ENCODE measurements around the gene ZNF655. TPM values are rescaled to one million over a fixed set of nuclear protein-coding genes. Genes with fewer than 3 reads are reported as not detected.

Gene ZNF655
- total and polyA plus RNA-seq, 2 of the 4 experiments (the other 2 are of a cell fraction) = 49.6 to 54.7 TPM

GRCh38 chr7:99616359-99617191, 58.1 kb downstream of the ZNF655 start, which contains the start of gene ZSCAN25:
TSS of gene ZSCAN25 (plus strand) at chr7:99616946. CDS start at chr7:99619607, 2,661 bp downstream.
- Histone ChIP-seq H2BK20ac (ENCODE audit: low read depth, low read length) (peak within 1 kb of the TSS; percentile 27; the same call in 1 of the 2 replicates), H3K56ac (ENCODE audit: extremely low read depth, insufficient read depth, low read length) (peak within 1 kb of the TSS; percentile 60; the same call in 1 of the 2 replicates), H3K4me2 (ENCODE audit: low read depth, low read length) (peak within 1 kb of the TSS; percentile 81), H3K27ac (ENCODE audit: insufficient read depth, low read length) (peak within 1 kb of the TSS; percentile 54), H3K4me1 (ENCODE audit: control insufficient read depth, insufficient read depth, low read length) (no peaks in the 10 kb centered on the region), H2BK15ac (ENCODE audit: low read depth, low read length) (peak within 1 kb of the TSS; percentile 88; the same call in 1 of the 3 replicates), H4K8ac (ENCODE audit: low read depth in 2 of 2, low read length in 2 of 2) (peak within 1 kb of the TSS; percentile 68 to 100), H3K23ac (ENCODE audit: low read depth, low read length) (peak within 1 kb of the TSS; percentile 63; the same call in 1 of the 2 replicates), H3K9me3 (ENCODE audit: control insufficient read depth, insufficient read depth, low read length) (no peaks in the 10 kb centered on the region), H4K20me1 (ENCODE audit: insufficient read depth, low read length) (no peaks in the 10 kb centered on the region), H3K4me3 (ENCODE audit: insufficient read depth, low read depth, low read length) (peak within 1 kb of the TSS; percentile 63), H3K14ac (replicated peaks; ENCODE audit: low read depth, low read length) (peak within 1 kb of the TSS; percentile 89), H4K91ac (ENCODE audit: insufficient read depth, low read depth, low read length) (peak within 1 kb of the TSS; percentile 92), H2BK5ac (ENCODE audit: low read depth, low read length, poor library complexity, severe bottlenecking) (peak within 1 kb of the TSS; percentile 35), H3K18ac (ENCODE audit: low read depth, low read length) (peak within 1 kb of the TSS; percentile 36; the same call in 1 of the 2 replicates), H3K36me3 (ENCODE audit: control insufficient read depth, insufficient read depth, low read length) (peaks cover 21% of the 10 kb centered on the region), H2AK5ac (ENCODE audit: low read depth, low read length) (peak within 1 kb of the TSS; percentile 64), H3K79me1 (ENCODE audit: low read depth in 1 of 2, low read length in 2 of 2) (peaks cover 17 to 35% of the 10 kb centered on the region in 2 experiments; a peak in 3 of 4 replicates), H3K4ac (ENCODE audit: low read depth, low read length) (peak within 1 kb of the TSS; percentile 87), H2AFZ (replicated peaks; ENCODE audit: low read length, poor library complexity) (peak within 1 kb of the TSS; percentile 99), H3K27me3 (ENCODE audit: control insufficient read depth, insufficient read depth, low read length) (no peaks in the 10 kb centered on the region), H4K5ac (ENCODE audit: low read depth, low read length) (peak within 1 kb of the TSS; percentile 79), H2BK120ac (ENCODE audit: low read depth, low read length) (peak within 1 kb of the TSS; percentile 75), H3K9ac (ENCODE audit: low read depth, low read length) (peak within 1 kb of the TSS; percentile 80), H3K9me1 (ENCODE audit: insufficient read depth, low read length) (peaks cover 3% of the 10 kb centered on the region; the same call in 1 of the 2 replicates), H2AK9ac (replicated peaks; ENCODE audit: low read depth, low read length, poor library complexity) (peak within 1 kb of the TSS; percentile 97)
- in situ Hi-C loops (cut with MboI; ENCODE audit: low sequenced_read_pairs) = loop anchor here (5.0 kb wide), 1 partner anchor 54 kb away; no protein-coding TSS in a partner anchor
- POLR2A ChIA-PET (ENCODE audit: unreplicated experiment) = interaction anchor here (0.6 to 0.7 kb wide), 3 partner anchors 10 to 486 kb away, joined by 3 to 7 read pairs (median 3); no protein-coding TSS in a partner anchor
- CTCF ChIA-PET = interaction anchor here (0.6 to 1.1 kb wide), 4 partner anchors 13 to 328 kb away, joined by 3 to 4 read pairs (median 4); no protein-coding TSS in a partner anchor
- WGBS, 2 experiments (ENCODE audit: extremely low coverage in 2 of 2, insufficient read length in 1 of 2) = 1% methylated on average over 46 of the region's 60 CpGs; no CpG with 5 or more reads in 1 of the 2 experiments
- ATAC-seq (ENCODE audit: low read depth) (peak; percentile 96), DNase-seq (peak; percentile 92)
- intact Hi-C loops (cut with micrococcal nuclease) = loop anchor here (2.0 to 5.0 kb wide), 3 partner anchors 54 to 376 kb away; partner anchors contain the start of gene ZKSCAN5
- dilution Hi-C loops (cut with HindIII; ENCODE audit: low sequenced_read_pairs, unreplicated experiment) = no loop called here
- no TSS peak for BruUV-seq (replicated peaks)
- no peak; the same call in 1 of the 2 replicates for TF ChIP-seq BHLHE40 (IDR thresholded peaks at IDR 0.05; ENCODE audit: low read depth, low read length)
- no peak for TF ChIP-seq ELK1 (IDR thresholded peaks at IDR 0.05; ENCODE audit: borderline replicate concordance, low read depth, low read length)
- TF ChIP-seq NFE2L2 (IDR thresholded peaks at IDR 0.05; ENCODE audit: low read depth, low read length) = no peak
- TF ChIP-seq RCOR1 (IDR thresholded peaks at IDR 0.05; ENCODE audit: insufficient replicate concordance, low read length) = no peak
- 0 out of 2 replicates have a peak, but pooled peaks have one; percentile 3 for TF ChIP-seq USF2 (IDR thresholded peaks at IDR 0.05; ENCODE audit: low read depth, low read length)
- peak; percentile 72 for TF ChIP-seq POLR2A (IDR thresholded peaks at IDR 0.05; ENCODE audit: low read depth, low read length)
- no peak for TF ChIP-seq MXI1 (IDR thresholded peaks at IDR 0.05; ENCODE audit: borderline replicate concordance, low read depth, low read length)
- peak; percentile 28 for TF ChIP-seq RAD21 (IDR thresholded peaks at IDR 0.05; ENCODE audit: low read length)
- TF ChIP-seq MAFK (IDR thresholded peaks at IDR 0.05; ENCODE audit: low read depth, low read length) = no peak
- no peak for TF ChIP-seq FOS (IDR thresholded peaks at IDR 0.05; ENCODE audit: low read depth, low read length)
- peak; percentile 52 for TF ChIP-seq CTCF (conservative IDR thresholded peaks at IDR 0.05; ENCODE audit: low read depth, low read length)
- no peak for TF ChIP-seq CHD1 (IDR thresholded peaks at IDR 0.05; ENCODE audit: low read depth, low read length)
- no peak for TF ChIP-seq RFX5 (IDR thresholded peaks at IDR 0.05; ENCODE audit: low read depth, low read length)

All from IMR-90 (cell line).